Measurements from ENCODE around the gene SKP1. TPM values are rescaled to one million over a fixed set of nuclear protein-coding genes. Genes with fewer than 3 reads are reported as not detected.
A peak's percentile ranks its signal among the peaks of the same experiment; 100 is the strongest.

SKP1 gene
- total RNA-seq, 4 donors from 2014 or later = 143 to 261 (median 196) TPM

DNA sequence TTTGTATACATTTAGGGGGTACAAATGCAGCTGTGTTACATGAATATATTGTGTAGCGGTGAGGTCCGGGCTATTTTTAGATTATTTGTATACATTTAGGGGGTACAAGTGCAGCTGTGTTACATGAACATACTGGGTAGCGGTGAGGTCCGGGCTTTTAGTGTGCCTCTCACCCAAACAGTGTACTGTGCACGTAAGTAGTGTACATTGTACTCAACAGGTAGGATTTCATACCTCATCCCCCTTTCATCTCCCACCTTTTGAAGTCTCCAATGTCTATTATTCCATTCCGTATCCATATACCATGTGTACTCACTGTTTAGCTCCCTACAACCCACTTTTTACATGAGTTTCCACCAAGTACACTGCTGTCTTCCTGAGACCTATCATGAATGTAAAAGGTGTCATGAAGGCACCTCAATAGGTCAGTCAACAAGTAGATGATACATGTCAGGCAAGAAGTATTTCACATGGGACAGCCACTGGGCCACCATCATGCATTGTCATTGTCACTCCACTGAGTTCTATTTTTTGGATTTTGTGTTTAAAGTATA lies 27.7 kb downstream of the SKP1 start:
- peaks cover 34% of the 10 kb centered on the region for H3K4me1 ChIP-seq
- no peak overlapping the region for H3K4me3 ChIP-seq
- TF ChIP-seq POLR2AphosphoS5 (IDR thresholded peaks at IDR 0.05) (no peak), EP300 (IDR thresholded peaks at IDR 0.05) (no peak), POLR2A (IDR thresholded peaks at IDR 0.05) (no peak)
- TF ChIP-seq, protein P1, sequence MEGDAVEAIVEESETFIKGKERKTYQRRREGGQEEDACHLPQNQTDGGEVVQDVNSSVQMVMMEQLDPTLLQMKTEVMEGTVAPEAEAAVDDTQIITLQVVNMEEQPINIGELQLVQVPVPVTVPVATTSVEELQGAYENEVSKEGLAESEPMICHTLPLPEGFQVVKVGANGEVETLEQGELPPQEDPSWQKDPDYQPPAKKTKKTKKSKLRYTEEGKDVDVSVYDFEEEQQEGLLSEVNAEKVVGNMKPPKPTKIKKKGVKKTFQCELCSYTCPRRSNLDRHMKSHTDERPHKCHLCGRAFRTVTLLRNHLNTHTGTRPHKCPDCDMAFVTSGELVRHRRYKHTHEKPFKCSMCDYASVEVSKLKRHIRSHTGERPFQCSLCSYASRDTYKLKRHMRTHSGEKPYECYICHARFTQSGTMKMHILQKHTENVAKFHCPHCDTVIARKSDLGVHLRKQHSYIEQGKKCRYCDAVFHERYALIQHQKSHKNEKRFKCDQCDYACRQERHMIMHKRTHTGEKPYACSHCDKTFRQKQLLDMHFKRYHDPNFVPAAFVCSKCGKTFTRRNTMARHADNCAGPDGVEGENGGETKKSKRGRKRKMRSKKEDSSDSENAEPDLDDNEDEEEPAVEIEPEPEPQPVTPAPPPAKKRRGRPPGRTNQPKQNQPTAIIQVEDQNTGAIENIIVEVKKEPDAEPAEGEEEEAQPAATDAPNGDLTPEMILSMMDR (IDR thresholded peaks at IDR 0.05) = no peak
- H3K9me3 ChIP-seq = no peaks in the 10 kb centered on the region
- H3K27ac ChIP-seq = peak overlapping the region; percentile 59
- DNase-seq (ENCODE audit: low spot score in 2 of 2) = no peak
- 94% methylated on average over 6 of the region's 6 CpGs for WGBS
- H3K27me3 ChIP-seq = no peaks in the 10 kb centered on the region
- peaks cover 90% of the 10 kb centered on the region for H3K36me3 ChIP-seq

DNA sequence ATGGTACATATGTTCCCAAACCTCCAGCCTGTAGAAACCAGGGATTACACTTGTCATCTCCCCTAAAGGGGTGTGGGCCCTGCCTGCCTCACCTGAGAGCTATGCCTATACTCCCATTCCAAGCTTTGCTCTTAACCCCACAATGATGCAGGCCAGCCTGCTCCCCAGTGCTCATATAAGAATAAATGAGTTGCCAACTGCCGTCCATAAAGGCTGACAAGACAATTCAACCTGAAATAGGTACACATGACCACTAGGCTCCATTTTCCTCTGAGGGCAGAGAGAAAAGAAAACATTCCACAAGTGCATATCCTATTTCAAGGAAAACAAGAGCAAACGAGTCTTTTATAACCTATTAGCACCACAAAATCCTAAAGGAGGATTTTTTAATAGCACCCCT lies 28.4 kb downstream of the SKP1 start:
- Histone ChIP-seq H3K4me3 (no peak overlapping the region), H3K27me3 (no peaks in the 10 kb centered on the region), H3K4me1 (peaks cover 36% of the 10 kb centered on the region), H3K9me3 (no peaks in the 10 kb centered on the region), H3K27ac (no peak overlapping the region), H3K36me3 (peaks cover 93% of the 10 kb centered on the region)
- WGBS = 51% methylated on average over 2 of the region's 2 CpGs
- DNase-seq (ENCODE audit: low spot score in 2 of 2) = no peak
- no peak for TF ChIP-seq EP300 (IDR thresholded peaks at IDR 0.05)
- no peak for TF ChIP-seq POLR2AphosphoS5 (IDR thresholded peaks at IDR 0.05)
- TF ChIP-seq POLR2A (IDR thresholded peaks at IDR 0.05) = no peak
- TF ChIP-seq, protein P1 (IDR thresholded peaks at IDR 0.05) = no peak

DNA sequence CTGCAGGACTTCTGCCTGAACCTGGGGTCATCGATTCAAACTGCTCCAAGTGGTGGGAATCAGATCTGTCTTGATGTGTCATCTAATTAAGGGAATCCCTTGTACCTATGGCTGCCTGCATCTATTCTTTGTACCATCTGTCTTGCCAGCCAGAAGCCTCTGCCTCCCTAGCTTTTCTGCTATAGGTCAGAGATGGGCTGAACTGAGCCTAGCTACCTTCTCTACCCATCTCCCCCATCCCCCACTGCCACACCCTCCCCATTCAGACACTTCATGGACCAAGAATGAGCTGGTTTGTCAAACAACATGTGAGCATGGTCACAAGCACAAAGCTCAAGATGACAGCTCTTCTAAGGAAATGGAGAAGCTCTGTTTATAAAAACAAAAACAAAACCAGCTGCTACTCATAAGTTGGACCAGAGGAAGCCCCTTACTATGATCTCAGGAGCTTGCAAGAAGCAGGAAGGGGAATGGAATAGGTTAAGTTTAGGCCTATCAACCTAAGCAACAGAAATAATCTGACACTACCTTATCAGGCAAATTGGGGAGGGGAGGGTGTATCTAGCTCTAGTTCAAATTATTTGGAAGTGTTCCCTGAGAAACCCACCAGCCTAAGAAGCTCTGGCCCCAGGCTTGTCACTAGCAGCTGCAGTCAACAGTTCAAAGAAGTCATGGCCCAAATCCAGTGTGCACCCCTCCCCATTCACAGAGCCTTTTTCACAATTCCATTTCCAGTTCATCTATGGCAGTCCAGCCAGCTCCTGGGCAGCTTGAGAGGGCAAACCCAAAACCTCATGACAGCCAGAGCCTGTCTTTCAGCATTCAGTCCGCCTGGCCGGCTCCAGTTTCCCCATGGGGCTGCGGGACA lies 29.9 kb downstream of the SKP1 start:
- no peak for DNase-seq (ENCODE audit: low spot score in 2 of 2)
- 80% methylated on average over 4 of the region's 4 CpGs for WGBS
- Histone ChIP-seq H3K27ac (no peak overlapping the region), H3K4me1 (peaks cover 36% of the 10 kb centered on the region), H3K36me3 (peaks cover 92% of the 10 kb centered on the region), H3K4me3 (no peak overlapping the region), H3K27me3 (no peaks in the 10 kb centered on the region), H3K9me3 (no peaks in the 10 kb centered on the region)
- no peak for TF ChIP-seq POLR2AphosphoS5 (IDR thresholded peaks at IDR 0.05)
- TF ChIP-seq, protein P1 (IDR thresholded peaks at IDR 0.05) = no peak
- TF ChIP-seq POLR2A (IDR thresholded peaks at IDR 0.05) = no peak
- TF ChIP-seq EP300 (IDR thresholded peaks at IDR 0.05) = no peak

DNA sequence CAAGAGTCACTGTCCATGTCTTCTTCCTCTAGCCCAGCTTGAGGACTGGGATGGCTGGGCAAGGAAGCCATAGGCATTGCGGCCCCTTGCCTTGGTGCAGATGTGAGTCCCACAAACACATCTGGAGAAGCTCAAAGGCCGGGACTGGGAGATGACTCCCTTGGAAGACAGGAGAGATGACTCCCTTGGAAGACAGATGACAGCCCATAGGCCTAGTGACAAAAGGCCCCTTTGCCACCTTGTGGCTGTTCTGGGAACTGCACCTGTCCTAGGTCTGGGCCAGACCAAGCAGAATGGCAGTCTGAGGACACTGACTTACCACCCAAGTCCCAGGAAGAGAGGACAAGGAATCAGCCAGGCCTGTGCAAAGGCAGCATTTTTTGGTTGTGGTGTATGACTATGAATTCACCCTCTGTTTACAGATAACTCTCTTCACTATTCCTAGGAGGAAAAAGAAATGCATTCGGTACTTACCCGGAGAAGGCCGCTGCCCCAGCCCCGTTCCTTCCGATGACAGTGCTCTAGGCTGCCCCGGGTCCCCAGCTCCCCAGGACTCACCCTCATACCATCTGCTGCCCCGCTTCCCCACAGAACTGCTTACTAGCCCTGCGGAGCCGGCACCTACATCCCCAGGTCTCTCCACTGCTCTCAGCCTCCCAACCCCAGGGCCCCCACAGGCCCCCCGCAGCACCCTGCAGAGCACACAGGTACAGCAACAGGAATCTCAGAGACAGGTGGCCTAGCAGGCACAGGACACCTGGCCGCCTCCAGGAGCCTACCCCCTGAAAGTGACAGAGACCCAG lies 30.8 kb downstream of the SKP1 start:
- no peak overlapping the region for H3K4me3 ChIP-seq
- H3K4me1 ChIP-seq = peaks cover 34% of the 10 kb centered on the region
- DNase-seq (ENCODE audit: low spot score in 2 of 2) = peak; percentile 84 to 86
- WGBS = 94% methylated on average over 11 of the region's 13 CpGs
- TF ChIP-seq, protein P1 (IDR thresholded peaks at IDR 0.05) = peak; percentile 81 to 97
- TF ChIP-seq POLR2A (IDR thresholded peaks at IDR 0.05) = no peak
- no peak for TF ChIP-seq POLR2AphosphoS5 (IDR thresholded peaks at IDR 0.05)
- no peak overlapping the region for H3K27ac ChIP-seq
- H3K9me3 ChIP-seq = no peaks in the 10 kb centered on the region
- H3K27me3 ChIP-seq = no peaks in the 10 kb centered on the region
- peaks cover 89% of the 10 kb centered on the region for H3K36me3 ChIP-seq
